Measurements from ENCODE around the gene C2CD4C. TPM values are rescaled to one million over a fixed set of nuclear protein-coding genes. Genes with fewer than 3 reads are reported as not detected.
"Not testable (repeated sequence)": the region's sequence is repeated elsewhere in the genome, so short reads cannot be mapped to it uniquely, and the experiment has no call there.

Gene C2CD4C
- total RNA-seq, 2 donors from 2014 or later, result 0.26 to 0.55 TPM

- no peaks in the 10 kb centered on the region for H3K27me3 ChIP-seq
- no peaks in the 10 kb centered on the region for H3K36me3 ChIP-seq
- TF ChIP-seq CTCF (IDR thresholded peaks at IDR 0.05), result no peak
These were observed 44.3 kb downstream of the C2CD4C start for GRCh38 chr19:364496-365287.

GRCh38 chr19:362683-363082, 46.3 kb downstream of the C2CD4C start:
- Histone ChIP-seq H3K9me3 (no peaks in the 10 kb centered on the region), H3K27me3 (no peaks in the 10 kb centered on the region), H3K36me3 (no peaks in the 10 kb centered on the region), H3K4me1 (no peaks in the 10 kb centered on the region), H3K27ac (no peak overlapping the region), H3K4me3 (no peak overlapping the region)
- DNase-seq (ENCODE audit: low spot score), result no peak
- TF ChIP-seq CTCF (IDR thresholded peaks at IDR 0.05), result no peak

More at GRCh38 chr19:364496-365287, 44.3 kb downstream of the C2CD4C start:
- Histone ChIP-seq H3K27ac (no peak overlapping the region), H3K9me3 (no peaks in the 10 kb centered on the region), H3K4me1 (no peaks in the 10 kb centered on the region), H3K4me3 (no peak overlapping the region)
- no peak for DNase-seq (ENCODE audit: low spot score)

GRCh38 chr19:362154-362553, 46.8 kb downstream of the C2CD4C start:
- Histone ChIP-seq H3K36me3 (no peaks in the 10 kb centered on the region), H3K4me1 (no peaks in the 10 kb centered on the region), H3K27me3 (no peaks in the 10 kb centered on the region), H3K4me3 (no peak overlapping the region), H3K27ac (no peak overlapping the region), H3K9me3 (no peaks in the 10 kb centered on the region)
- DNase-seq (ENCODE audit: low spot score), result no peak
- no peak for TF ChIP-seq CTCF (IDR thresholded peaks at IDR 0.05)

GRCh38 chr19:359653-359925, 49.4 kb downstream of the C2CD4C start:
- no peaks in the 10 kb centered on the region for H3K9me3 ChIP-seq
- TF ChIP-seq CTCF (IDR thresholded peaks at IDR 0.05), result no peak
- H3K36me3 ChIP-seq, result no peaks in the 10 kb centered on the region
- H3K27me3 ChIP-seq, result no peaks in the 10 kb centered on the region
- no peak for DNase-seq (ENCODE audit: low spot score)
- no peak overlapping the region for H3K4me3 ChIP-seq
- no peaks in the 10 kb centered on the region for H3K4me1 ChIP-seq
- H3K27ac ChIP-seq, result no peak overlapping the region

GRCh38 chr19:355536-355935, 53.4 kb downstream of the C2CD4C start:
- H3K27ac ChIP-seq; H3K4me1 ChIP-seq; H3K4me3 ChIP-seq; H3K27me3 ChIP-seq; DNase-seq (ENCODE audit: low spot score); H3K36me3 ChIP-seq: not testable (repeated sequence)
- H3K9me3 ChIP-seq, result peaks cover 0 to 15% of the 10 kb centered on the region in 2 donors

Other genes with a start within 250 kb of the C2CD4C start
- gene PLPP2, start 117.7 kb downstream of the C2CD4C start, total RNA-seq, result 1 to 10 TPM in 1 of 2 donors, under 1 TPM in 1; 0.82 to 3.3 TPM
- gene MIER2, start 64.4 kb downstream of the C2CD4C start, total RNA-seq, result 10 to 100 TPM; 15.2 to 22.4 TPM
- 10 to 100 TPM in 1 of 2 donors, 1 to 10 TPM in 1; 9.6 to 26.8 TPM for gene SHC2, start 51.9 kb upstream of the C2CD4C start, total RNA-seq
- not detected for gene MADCAM1, start 87.3 kb upstream of the C2CD4C start, total RNA-seq
- 10 to 100 TPM; 30.3 to 33.2 TPM for gene TPGS1, start 98.3 kb upstream of the C2CD4C start, total RNA-seq
- 10 to 100 TPM; 55.8 to 75.0 TPM for gene CDC34, start 122.6 kb upstream of the C2CD4C start, total RNA-seq
- gene GZMM, start 134.9 kb upstream of the C2CD4C start, total RNA-seq, result under 1 TPM in 1 of 2 donors, not detected in 1; 0.79 TPM
- gene BSG, start 163.4 kb upstream of the C2CD4C start, total RNA-seq, result 1,000 to 10,000 TPM; 1,033 to 1,569 TPM
- 10 to 100 TPM in 1 of 2 donors, 1 to 10 TPM in 1; 1.4 to 11.1 TPM for gene HCN2, start 180.7 kb upstream of the C2CD4C start, total RNA-seq
- 10 to 100 TPM; 24.5 to 30.4 TPM for gene POLRMT, start 224.4 kb upstream of the C2CD4C start, total RNA-seq
- under 1 TPM; 0.35 to 0.37 TPM for gene FGF22, start 230.7 kb upstream of the C2CD4C start, total RNA-seq

Data from right atrium auricular region (tissue), 2 donors.